Endothelial cell of umbilical vein (primary cell): ENCODE results near the gene C1orf159. TPM values are rescaled to one million over a fixed set of nuclear protein-coding genes. Genes with fewer than 3 reads are reported as not detected.

Experiments used
- BruUV-seq: library from RNA; stranded (reverse); fragments of 400-500 nt; replicated peaks from 2 replicates; lab custom pipeline; 2021; lab: Mats Ljungman, UMichigan
- CTCF ChIA-PET: fragments of 300-600, 350-600 bp; sonication (Branson Sonifier 250); formaldehyde crosslinking; loops from one replicate; lab custom pipeline; 2021; ENCODE audit warnings: antibody characterized with exemption, inconsistent platforms; lab: Charles Lee
- POLR2A ChIA-PET: fragments of 300-600, 350-600 bp; sonication (Branson Sonifier 250); formaldehyde crosslinking; loops from one replicate; lab custom pipeline; 2021; ENCODE audit warnings: antibody characterized with exemption, inconsistent platforms; lab: Charles Lee
- DNase-seq: peaks from one replicate; pipeline ENCODE4 v3.0.0-alpha.2; 2011; ENCODE audit warnings: low read depth, low spot score
- FAIRE-seq: peaks from 2 replicates; lab custom pipeline; 2011; peaks lifted over from hg19 to GRCh38; lab: Jason Lieb, UNC
- H2AFZ ChIP-seq: 2 replicates; pipeline ENCODE4 v1.6.0; 2012; ENCODE audit warnings: low read depth, low read length, control low read depth, inconsistent platforms
- H3K27ac ChIP-seq: 2 replicates; pipeline ENCODE4 v1.5.1; 2011; ENCODE audit warnings: low read depth, mild to moderate bottlenecking, control low read depth, low read length, moderate library complexity; ENCODE audit not compliant: insufficient read depth
- H3K27me3 ChIP-seq, 2 experiments: 2 replicates each; pipeline versions ENCODE4 v1.6.0 to v1.6.1; 2011; ENCODE audit warnings: low read length in 2 of 2, mixed read lengths in 1 of 2; ENCODE audit not compliant: control insufficient read depth in 2 of 2, insufficient read depth in 2 of 2
- H3K36me3 ChIP-seq, 2 experiments: 2 replicates in 1 of 2; 3 replicates in 1 of 2; pipeline ENCODE4 v1.5.1; 2011; ENCODE audit warnings: low read length in 2 of 2, mild to moderate bottlenecking in 1 of 2, moderate library complexity in 1 of 2; ENCODE audit not compliant: control insufficient read depth in 2 of 2, insufficient read depth in 2 of 2; ENCODE audit errors: extremely low read depth in 1 of 2
- H3K4me1 ChIP-seq: 3 replicates; pipeline ENCODE4 v1.5.1; 2011; ENCODE audit warnings: mild to moderate bottlenecking, low read length; ENCODE audit not compliant: control insufficient read depth, insufficient read depth; ENCODE audit errors: extremely low read depth
- H3K4me2 ChIP-seq: 2 replicates; pipeline ENCODE4 v1.6.1; 2011; ENCODE audit warnings: low read length, control low read depth, mixed read lengths; ENCODE audit not compliant: insufficient read depth
- H3K4me3 ChIP-seq, 3 experiments: fragments of 200-600 bp in 1 of 3; sonication (generic), shearing (Covaris generic) in 1 of 3; replicated peaks in 1 of 3; 2 replicates each; pipeline ENCODE4 v1.5.1; 2011 to 2016; ENCODE audit warnings: control low read depth in 3 of 3, low read length in 3 of 3, mild to moderate bottlenecking in 2 of 3, inconsistent platforms in 1 of 3, low read depth in 1 of 3, moderate library complexity in 1 of 3; ENCODE audit not compliant: insufficient read depth in 1 of 3
- H3K79me2 ChIP-seq: 2 replicates; pipeline ENCODE4 v1.6.0; 2012; ENCODE audit warnings: low read length, inconsistent platforms; ENCODE audit not compliant: control insufficient read depth, insufficient read depth
- H3K9ac ChIP-seq: replicated peaks from 2 replicates; pipeline ENCODE3; 2011; ENCODE audit warnings: low read length, control low read depth; ENCODE audit not compliant: insufficient read depth; ENCODE audit errors: extremely low read depth
- H3K9me1 ChIP-seq: replicated peaks from 3 replicates; pipeline ENCODE4 v1.6.0; 2011; ENCODE audit warnings: mild to moderate bottlenecking, low read length; ENCODE audit not compliant: control insufficient read depth, insufficient read depth; ENCODE audit errors: extremely low read depth
- H3K9me3 ChIP-seq: replicated peaks from 2 replicates; pipeline ENCODE4 v1.5.1; 2012; ENCODE audit warnings: low read length, inconsistent platforms; ENCODE audit not compliant: control insufficient read depth, insufficient read depth
- H4K20me1 ChIP-seq: replicated peaks from 2 replicates; pipeline ENCODE3; 2011; ENCODE audit warnings: mild to moderate bottlenecking, low read length; ENCODE audit not compliant: control insufficient read depth, insufficient read depth; ENCODE audit errors: extremely low read depth
- EZH2 ChIP-seq: IDR thresholded peaks from 2 replicates; pipeline ENCODE4 v1.6.1; 2012; ENCODE audit warnings: borderline replicate concordance, low read depth, mild to moderate bottlenecking, moderate library complexity, low read length, inconsistent platforms; ENCODE audit not compliant: severe bottlenecking
- FOS ChIP-seq: IDR thresholded peaks from 2 replicates; pipeline ENCODE4 v1.6.1; 2011; ENCODE audit warnings: mild to moderate bottlenecking, low read length, moderate library complexity, borderline replicate concordance; ENCODE audit not compliant: insufficient read depth
- GATA2 ChIP-seq: IDR thresholded peaks from 2 replicates; pipeline ENCODE4 v1.7.0; 2011; ENCODE audit warnings: low read depth, mild to moderate bottlenecking, moderate library complexity, mixed read lengths, low read length; ENCODE audit not compliant: insufficient read length, insufficient read depth
- JUN ChIP-seq: IDR thresholded peaks from 2 replicates; pipeline ENCODE4 v1.6.1; 2011; ENCODE audit warnings: borderline replicate concordance, low read depth; ENCODE audit not compliant: insufficient read length, insufficient read depth
- MYC ChIP-seq: IDR thresholded peaks from one replicate; pipeline ENCODE4 v1.6.1; 2011; ENCODE audit warnings: mild to moderate bottlenecking, low read depth, low read length
- POLR2A ChIP-seq: IDR thresholded peaks from 2 replicates; pipeline ENCODE4 v1.6.1; 2012; ENCODE audit warnings: low read depth, mild to moderate bottlenecking, control low read depth, low read length
- POLR2AphosphoS5 ChIP-seq: IDR thresholded peaks from 2 replicates; pipeline ENCODE4 v1.6.1; 2012; ENCODE audit warnings: low read depth, mild to moderate bottlenecking, control low read depth, low read length, moderate library complexity; ENCODE audit not compliant: insufficient read depth
- dilution Hi-C: fragments of 300-500 bp; cut with MboI; formaldehyde crosslinking; loops from one replicate; pipeline ENCODE4 v1.15.0; 2019; ENCODE audit warnings: low sequenced_read_pairs; ENCODE audit not compliant: extremely low pct_ligation_motif_present
- intact Hi-C: fragments of 100-400 bp; cut with micrococcal nuclease; formaldehyde crosslinking; loops from one replicate; pipeline ENCODE4 v1.10.0; 2022
- polyA plus RNA-seq, 4 experiments: library from polyadenylated mRNA; depleted of rRNA in 3 of 4; stranded (reverse) in 3 of 4; unstranded in 1 of 4; fragments of >200 nt; gene quantifications; 2 replicates each; pipeline versions ENCODE4 v1.2.1 to v1.2.3, GENCODE V29; 2011 to 2012; ENCODE audit warnings: missing spikeins in 1 of 4
- total RNA-seq: library from RNA; stranded (reverse); gene quantifications from 2 replicates; pipeline ENCODE4 v1.2.3, GENCODE V29; 2021
- TF ChIP-seq, protein P1 (sequence below), 2 donors: IDR thresholded peaks; 1 replicate in 1 of 2; 2 replicates in 1 of 2; pipeline ENCODE4 v1.5.1; 2011; ENCODE audit warnings: low read length in 2 of 2, mild to moderate bottlenecking in 2 of 2, moderate library complexity in 2 of 2, control low read depth in 1 of 2, inconsistent platforms in 1 of 2, low read depth in 1 of 2; ENCODE audit not compliant: insufficient read depth in 1 of 2; ENCODE audit errors: extremely low read depth in 1 of 2
- TF ChIP-seq, protein P2 (sequence below): IDR thresholded peaks from 2 replicates; pipeline ENCODE4 v1.6.1; 2011; ENCODE audit not compliant: insufficient read depth, insufficient read length

C1orf159 gene
- total and polyA plus RNA-seq, 2 donors (not counting 3 experiments of a cell fraction or from before 2014, with no cell fraction given), result 16.1 to 20.1 TPM

DNA sequence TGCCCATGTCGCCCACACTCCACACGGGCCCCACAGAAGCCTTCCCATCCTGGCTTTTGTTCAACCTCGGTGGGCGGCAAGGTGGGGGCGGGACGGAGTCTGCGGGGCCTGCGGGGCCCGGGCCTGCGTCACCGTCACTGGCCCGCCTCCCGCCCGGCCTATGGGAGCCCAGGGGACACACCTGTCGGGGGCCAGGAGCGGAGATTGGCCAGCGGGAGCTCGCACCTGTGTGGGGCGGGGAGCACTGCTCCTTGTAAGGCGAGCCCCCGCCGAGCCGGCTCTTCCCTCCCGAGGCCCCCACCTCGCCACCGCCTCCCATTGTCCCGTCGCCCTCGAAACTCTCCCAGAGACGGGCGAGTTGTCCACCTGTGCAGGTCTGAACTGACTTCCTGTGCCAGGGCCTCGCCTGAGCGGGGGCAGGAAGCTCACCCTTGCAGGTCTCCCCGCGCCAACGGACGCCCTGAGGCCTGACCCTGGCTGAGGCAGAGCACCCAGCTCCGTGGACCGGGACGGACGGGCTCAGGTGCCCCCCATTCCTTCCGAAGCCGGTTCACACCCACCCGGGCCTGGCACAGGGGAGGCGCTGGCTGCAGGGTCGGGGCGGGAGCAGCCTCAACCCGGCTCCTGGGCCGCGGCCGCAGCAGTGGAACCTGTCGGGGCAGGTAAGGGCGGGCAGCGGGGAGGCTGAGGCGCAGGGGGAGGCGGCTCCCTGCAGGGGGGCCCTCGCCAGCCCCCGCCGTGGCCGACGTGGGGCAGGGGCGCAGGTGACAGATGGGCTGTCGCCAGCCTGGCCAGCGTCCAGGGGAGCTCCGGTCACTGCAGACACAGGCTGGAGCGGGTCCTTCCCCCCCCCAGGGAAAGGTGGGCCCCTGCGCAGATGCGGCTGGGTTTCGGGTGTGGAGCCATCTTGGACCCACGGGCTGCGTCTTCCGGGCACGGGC, 47.0 kb upstream of the C1orf159 start:
- Histone ChIP-seq H4K20me1 (no peaks in the 10 kb centered on the region), H3K27ac (no peak overlapping the region), H3K9me1 (no peaks in the 10 kb centered on the region), H3K4me3 (no peak overlapping the region), H2AFZ (no peak overlapping the region), H3K79me2 (no peaks in the 10 kb centered on the region), H3K4me2 (no peak overlapping the region), H3K36me3 (no peaks in the 10 kb centered on the region), H3K4me1 (peaks cover 10% of the 10 kb centered on the region), H3K9ac (no peak overlapping the region), H3K27me3 (no peaks in the 10 kb centered on the region), H3K9me3 (no peaks in the 10 kb centered on the region)
- BruUV-seq, result no TSS peak
- no peak for TF ChIP-seq FOS
- no peak for TF ChIP-seq POLR2A
- no peak for TF ChIP-seq JUN
- no peak for TF ChIP-seq EZH2
- TF ChIP-seq, protein P1, sequence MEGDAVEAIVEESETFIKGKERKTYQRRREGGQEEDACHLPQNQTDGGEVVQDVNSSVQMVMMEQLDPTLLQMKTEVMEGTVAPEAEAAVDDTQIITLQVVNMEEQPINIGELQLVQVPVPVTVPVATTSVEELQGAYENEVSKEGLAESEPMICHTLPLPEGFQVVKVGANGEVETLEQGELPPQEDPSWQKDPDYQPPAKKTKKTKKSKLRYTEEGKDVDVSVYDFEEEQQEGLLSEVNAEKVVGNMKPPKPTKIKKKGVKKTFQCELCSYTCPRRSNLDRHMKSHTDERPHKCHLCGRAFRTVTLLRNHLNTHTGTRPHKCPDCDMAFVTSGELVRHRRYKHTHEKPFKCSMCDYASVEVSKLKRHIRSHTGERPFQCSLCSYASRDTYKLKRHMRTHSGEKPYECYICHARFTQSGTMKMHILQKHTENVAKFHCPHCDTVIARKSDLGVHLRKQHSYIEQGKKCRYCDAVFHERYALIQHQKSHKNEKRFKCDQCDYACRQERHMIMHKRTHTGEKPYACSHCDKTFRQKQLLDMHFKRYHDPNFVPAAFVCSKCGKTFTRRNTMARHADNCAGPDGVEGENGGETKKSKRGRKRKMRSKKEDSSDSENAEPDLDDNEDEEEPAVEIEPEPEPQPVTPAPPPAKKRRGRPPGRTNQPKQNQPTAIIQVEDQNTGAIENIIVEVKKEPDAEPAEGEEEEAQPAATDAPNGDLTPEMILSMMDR (IDR thresholded peaks at IDR 0.05; ENCODE audit: extremely low read depth in 1 of 2, insufficient read depth in 1 of 2, low read depth in 1 of 2, low read length in 2 of 2), result no peak
- TF ChIP-seq POLR2AphosphoS5, result no peak
- TF ChIP-seq, protein P2, sequence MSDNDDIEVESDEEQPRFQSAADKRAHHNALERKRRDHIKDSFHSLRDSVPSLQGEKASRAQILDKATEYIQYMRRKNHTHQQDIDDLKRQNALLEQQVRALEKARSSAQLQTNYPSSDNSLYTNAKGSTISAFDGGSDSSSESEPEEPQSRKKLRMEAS, result no peak
- no peak for TF ChIP-seq GATA2
- no peak for TF ChIP-seq MYC
- intact Hi-C loops, result no loop called here
- DNase-seq (no peak), FAIRE-seq (no peak)
- ChIA-PET POLR2A (no interaction called here), CTCF (no interaction called here)
- dilution Hi-C loops, result no loop called here
